Measurements from ENCODE around the gene LRRC47.
A peak's percentile ranks its signal among the peaks of the same experiment; 100 is the strongest.
"Not testable (repeated sequence)": the region's sequence is repeated elsewhere in the genome, so short reads cannot be mapped to it uniquely, and the experiment has no call there.

Gene LRRC47

DNA sequence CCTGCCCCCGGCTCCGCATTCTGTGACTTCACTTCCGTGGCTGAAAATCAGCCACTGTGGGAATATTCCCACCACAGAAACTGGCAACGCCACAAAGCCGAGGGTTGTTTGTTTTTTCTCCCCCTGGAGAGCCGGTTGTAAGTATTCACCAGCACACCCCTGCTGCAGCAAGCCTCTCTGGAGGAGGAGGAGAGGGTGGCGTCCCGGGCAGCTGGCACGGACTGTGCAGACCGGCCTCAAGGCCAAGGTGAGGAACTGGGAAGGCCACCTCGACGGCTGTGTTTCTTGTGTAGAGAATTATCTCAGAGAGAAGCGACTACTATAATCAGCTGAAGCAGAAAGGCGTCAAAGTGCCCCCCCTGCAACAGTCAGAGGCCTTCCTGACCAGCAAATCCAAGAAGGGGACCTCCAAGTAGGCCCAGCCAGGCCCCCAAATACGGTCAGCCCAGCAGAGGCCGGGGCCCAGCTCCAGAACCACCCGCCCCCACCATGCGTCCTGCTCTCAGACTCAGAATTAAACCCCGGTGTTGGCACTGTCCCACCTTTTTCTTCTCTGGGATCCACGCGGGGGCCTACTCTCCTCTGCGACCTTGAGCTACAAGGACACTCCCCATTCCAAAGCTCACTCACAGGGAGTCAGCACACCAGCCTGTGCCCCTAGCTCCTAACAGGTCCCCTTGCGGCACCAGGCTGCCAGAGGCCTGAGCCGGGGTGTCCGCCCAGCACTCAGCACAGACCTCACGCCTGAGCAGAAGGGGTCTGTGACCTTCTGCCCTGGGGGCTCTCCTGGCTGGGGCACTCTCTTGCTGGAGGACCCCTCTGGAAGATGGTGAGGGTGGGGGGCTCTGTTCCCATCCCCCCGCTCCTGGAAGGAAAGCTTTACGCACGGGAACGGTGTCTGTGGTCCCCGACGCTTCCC, 24.9 kb downstream of the LRRC47 start:
- no peak for DNase-seq

GRCh38 chr1:3770047-3770765, 26.1 kb downstream of the LRRC47 start:
- no peak for DNase-seq

GRCh38 chr1:3768811-3769390, 27.4 kb downstream of the LRRC47 start:
- no peak for DNase-seq

- no peak for DNase-seq
These were observed 28.9 kb downstream of the LRRC47 start for GRCh38 chr1:3767328-3767925.

DNA sequence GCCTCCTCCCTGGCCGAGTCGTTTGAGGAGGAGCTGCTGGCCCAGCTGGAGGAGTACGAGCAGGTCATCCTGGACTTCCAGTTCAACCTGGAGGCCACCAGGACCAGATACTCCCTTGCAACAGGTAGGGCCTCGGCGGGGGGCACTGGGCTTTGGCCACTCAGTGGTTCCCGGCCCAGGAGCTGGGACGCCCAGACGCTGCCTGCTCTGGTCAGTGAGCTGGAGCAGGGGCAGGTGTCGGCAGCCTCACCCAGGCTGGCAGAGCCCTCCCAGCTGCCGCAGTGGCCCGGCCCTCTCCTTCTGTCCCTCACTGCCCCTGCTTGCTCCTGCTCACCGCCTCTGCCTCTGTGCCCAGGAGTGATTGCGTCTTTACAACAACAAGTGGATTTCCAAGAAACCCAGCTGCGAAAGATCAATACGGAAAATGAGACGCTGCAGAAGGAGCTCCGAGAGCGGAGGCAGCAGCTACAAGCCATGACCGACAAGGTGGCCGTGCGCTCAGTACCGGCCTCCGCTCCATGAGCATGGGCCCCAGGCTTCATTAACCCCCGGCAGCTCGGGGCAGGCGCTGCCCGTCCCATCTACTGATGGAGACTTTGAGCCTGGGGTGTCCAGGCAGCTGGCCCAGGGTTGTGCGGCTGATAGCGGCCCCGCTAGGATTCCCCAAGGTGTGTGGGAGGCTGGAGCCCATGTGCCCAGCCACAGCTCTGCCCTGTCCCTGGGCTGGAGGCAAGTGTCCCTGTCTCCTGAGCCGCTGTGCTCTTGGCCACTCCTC, 32.8 kb downstream of the LRRC47 start:
- DNase-seq = no peak

GRCh38 chr1:3762873-3763228, 33.4 kb downstream of the LRRC47 start:
- no peak for DNase-seq

DNA sequence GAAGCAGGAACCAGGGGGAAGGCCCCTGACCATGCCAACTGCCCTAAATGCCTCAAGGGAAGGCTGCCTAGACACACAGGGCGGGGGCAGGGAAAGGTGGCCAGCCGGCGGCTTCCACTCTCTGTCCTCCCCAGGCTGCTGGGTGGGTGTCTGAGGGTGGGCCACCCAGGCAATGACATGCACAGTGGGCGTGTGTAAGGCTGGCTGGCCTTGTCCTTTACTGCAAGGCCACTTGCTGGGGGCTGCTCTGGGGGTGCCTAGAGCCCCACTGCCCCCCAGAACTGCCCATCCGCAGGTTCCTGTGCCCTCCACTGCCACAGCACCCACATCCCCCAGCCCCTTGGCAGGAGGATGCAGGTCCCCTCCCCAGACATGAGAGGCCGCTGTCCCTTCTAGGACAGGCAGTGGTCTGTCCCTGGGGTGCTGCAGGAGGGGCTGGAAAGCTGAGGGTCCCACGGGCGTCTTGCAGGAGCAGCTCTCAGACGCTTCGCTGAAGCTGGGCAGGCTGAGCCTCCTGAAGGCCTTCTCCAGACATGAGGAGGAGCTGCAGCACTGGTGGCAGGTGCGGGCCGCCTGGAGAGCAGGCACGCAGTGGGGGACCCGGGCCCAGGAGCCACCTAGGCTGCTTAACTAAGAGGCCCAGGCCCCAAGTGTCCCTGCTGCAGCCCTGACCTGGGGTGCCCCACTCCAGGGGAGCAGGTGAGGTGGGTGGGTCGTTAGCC, 34.0 kb downstream of the LRRC47 start:
- DNase-seq = no peak

DNA sequence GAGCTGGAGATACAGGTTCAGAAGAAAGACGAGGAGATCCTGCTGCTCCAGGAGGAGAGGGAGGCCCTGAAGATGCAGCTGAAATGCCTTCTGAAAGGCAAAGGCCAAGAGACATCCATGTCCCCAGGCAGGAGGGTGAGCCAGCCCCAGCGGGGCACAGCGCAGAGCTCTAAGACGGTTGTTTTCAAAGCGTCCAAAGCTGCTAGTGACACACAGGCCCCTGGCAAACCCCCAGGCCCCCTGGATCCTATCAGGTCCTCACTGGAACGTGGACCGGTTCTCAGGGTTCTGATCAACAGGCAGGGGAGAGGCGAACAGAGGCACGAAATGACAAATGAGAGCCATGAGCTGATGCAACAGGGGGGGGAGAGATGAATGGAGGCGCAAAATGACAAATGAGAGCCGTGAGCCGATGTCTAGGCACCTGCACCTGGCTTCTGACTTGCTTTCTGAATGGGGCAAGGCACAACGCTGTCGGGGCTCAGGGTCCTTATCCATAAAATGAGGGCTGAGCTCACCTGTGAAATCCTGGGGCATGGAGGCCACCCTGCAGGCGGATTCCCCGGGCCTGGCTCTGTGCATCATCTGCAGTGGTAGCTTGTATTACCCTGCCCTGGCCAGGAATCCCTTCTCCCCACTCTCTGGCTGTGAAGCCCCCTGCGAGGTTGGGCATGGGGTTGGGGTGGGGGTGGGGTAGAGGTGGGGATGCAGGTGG, 34.8 kb downstream of the LRRC47 start:
- no peak for DNase-seq

DNA sequence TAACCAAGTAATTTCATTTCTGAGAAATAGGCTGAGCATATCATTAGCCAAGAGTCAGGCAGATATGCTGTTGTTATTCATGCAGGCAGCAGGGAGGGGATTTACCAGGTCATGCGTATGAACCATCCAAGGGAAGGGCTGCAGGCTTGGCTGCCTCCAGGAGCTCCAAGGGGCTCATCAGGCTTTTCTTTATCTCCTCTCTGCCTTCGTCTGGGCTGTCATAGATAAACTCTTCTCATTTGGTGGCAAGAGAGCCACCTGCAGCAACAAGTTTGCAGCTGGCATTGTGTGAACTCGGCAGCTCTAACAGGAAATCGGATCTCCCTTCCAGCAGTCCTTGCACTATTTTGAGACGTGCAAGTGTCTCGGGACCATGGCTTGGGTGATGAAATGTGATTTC, 36.5 kb downstream of the LRRC47 start:
- no peak for DNase-seq

DNA sequence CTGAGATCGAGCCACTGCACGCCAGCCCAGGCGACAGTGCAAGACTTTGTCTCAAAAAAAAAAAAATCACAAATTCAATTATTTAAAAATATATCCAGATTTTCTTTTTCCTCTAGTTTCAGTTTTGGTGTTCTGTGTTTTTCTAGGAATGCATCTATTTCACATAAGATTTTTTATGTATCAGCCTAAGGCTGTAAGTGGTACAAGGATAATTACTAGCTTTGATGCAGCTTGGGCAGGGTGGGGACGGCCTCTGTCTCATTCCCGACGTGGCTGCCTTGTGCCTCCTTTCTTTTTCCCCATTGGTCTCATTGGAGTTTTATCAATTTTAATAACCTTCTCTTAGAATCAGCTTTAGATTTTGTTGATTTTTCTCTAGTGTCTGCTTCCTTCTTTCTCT, 37.1 kb downstream of the LRRC47 start:
- DNase-seq = no peak

DNA sequence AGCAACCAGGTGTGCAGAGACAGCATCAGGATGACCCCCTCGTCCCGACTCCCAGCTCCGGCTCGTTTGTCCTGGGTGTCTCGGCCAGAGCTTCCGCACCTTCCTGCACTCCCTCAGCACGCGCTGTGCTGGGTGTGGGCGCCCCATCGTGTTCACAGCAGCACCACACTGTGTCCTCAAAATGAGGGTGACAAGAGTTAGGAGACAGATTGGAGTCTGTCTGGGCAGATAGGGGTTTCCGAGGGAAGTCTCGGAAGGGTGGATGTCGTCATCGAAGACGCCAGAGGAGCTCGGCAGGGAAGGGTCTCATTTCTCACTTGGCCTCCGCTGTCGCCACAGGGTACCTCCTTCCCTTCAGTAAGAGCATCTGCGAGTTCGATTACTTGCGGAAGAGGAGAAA, 39.9 kb downstream of the LRRC47 start:
- no peak for DNase-seq

DNA sequence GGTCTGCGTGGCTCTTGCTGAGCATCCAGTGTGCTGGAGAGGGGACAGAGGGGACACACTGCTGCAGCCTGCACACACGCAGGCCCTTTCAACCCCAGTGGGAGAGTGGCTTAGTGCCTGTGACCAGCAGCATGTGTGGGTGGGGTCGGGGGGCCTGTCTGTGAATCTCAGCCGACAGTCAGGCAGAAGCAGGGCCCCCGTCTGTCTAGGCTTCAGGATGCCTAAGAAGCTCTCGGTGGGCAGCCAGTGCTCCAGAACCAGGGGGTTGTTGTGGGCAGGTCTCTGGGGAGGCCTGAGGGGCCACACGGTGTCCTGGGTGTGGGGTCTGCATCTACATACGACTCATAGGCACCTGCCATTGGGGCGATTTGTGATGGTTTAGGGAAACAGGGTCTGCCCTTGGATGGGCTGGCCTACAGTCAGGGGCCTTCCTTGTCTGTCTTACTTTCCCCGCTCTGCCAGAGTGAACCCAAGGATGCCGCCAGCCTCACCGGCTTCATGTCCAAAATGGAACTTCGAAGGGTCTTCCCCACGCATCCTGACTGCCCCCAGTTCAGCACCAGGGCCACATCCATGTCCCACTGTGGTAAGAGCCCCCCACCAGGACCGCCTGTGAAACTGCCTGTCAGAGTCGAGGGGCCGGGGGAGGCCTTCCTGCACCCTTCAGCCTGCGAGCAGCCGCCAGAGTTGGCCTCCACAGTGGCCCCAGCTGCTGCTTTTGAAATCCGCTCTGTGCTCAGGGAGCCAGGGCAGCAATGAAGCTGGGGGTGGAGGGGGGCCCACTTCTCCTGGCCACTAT, 42.4 kb downstream of the LRRC47 start:
- DNase-seq = no peak

DNA sequence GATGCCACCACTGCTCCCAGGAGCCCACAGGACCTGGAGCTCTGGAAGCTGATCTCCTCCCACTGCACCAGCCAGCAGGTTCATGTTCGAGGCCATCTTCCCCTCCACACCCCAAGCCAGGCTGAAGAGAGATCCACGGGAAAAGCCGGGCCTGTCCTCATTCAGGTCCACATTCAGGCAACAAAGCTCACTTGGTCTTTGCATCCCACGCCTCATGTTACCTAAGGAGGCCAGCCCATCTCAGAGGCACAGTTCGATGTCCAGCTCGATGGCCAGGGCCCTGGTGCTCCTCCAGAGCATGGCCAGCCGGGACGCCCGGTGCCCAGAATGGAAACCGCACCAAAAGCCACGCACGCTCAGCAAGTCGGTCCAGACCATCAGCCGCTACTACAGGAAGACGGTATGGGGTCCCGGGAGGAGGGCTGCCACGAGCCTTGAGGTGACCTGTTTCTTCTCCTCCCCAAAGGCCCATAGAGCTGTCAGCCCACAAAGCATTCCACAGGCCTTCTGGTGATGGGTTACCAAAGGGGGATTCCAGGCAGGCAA, 43.8 kb downstream of the LRRC47 start, which contains the start of gene CCDC27:
TSS of gene CCDC27 (plus strand) at position 51 of the 546 bp plus-strand sequence. CDS start at position 83, 32 bp downstream.
- no peak for DNase-seq

DNA sequence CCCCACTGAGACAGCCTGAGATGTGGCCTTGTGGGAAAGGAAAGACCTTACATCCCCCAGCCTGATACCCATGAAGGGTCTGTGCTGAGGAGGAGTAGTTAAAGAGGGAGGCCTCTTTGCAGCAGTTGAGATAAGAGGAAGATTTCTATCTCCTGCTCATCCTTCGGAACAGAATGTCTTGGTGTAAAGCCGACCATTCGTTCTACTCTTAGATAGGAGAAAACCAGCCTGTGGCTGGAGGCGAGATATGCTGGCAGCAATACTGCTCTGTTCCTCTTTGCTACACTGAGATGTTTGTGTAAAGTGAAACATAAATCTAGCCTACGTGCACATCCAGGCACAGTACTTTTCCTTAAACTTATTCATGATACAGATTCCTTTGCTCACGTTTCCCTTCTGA, 45.6 kb downstream of the LRRC47 start:
- no peak for DNase-seq

GRCh38 chr1:3749512-3749911, 46.8 kb downstream of the LRRC47 start:
- no peak for DNase-seq

DNA sequence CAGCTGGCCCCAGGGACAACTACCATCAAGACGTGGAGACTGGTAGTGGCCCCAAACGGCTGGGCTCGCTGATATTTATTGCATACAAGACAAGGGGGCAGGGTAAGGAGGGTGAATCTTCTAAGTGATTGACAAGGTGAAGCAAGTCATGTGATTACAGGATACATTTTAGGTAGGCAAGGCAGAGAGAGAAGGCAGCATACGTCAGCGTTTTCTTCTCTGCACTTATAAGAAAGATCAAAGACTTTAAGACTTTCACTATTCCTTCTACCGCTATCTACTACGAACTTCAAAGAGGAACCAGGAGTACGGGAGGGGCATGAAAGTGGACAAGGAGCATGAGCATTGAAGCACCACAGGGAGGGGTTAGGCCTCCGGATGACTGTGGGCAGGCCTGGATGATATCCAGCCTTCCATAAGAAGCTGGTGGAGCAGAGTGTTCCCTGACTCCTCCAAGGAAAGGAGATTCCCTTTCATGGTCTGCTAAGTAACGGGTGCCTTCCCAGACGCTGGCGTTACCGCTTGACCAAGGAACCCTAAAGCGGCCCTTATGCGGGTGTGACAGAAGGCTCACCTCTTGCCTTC, 47.9 kb downstream of the LRRC47 start:
- not testable (repeated sequence) for DNase-seq

GRCh38 chr1:3747903-3748302, 48.4 kb downstream of the LRRC47 start:
- DNase-seq = no peak

GRCh38 chr1:3747522-3747848, 48.8 kb downstream of the LRRC47 start:
- DNase-seq = no peak

GRCh38 chr1:3746830-3747521, 49.3 kb downstream of the LRRC47 start:
- peak; percentile 23 for DNase-seq
